Activated CD4-positive, CD25-positive, alpha-beta regulatory T cell treated with anti-CD3 and anti-CD28 coated beads, Interleukin-2, amount 50 U/mL, for 16 hours (primary cell): ENCODE data around the gene FXR2.

Experiments
- DNase-seq: peaks from one replicate; pipeline ENCODE4 v3.0.0-alpha.2; 2020; ENCODE audit warnings: low read depth, low spot score

The FXR2 gene

GRCh38 chr17:7573324-7574080, 41.2 kb downstream of the FXR2 start:
- DNase-seq: peak; percentile 83

GRCh38 chr17:7572588-7573323, 41.9 kb downstream of the FXR2 start:
- peak; percentile 99 for DNase-seq

GRCh38 chr17:7572338-7572587, 42.4 kb downstream of the FXR2 start:
- no peak for DNase-seq

GRCh38 chr17:7570351-7570750, 44.3 kb downstream of the FXR2 start:
- no peak for DNase-seq

- no peak for DNase-seq
Measured at GRCh38 chr17:7569571-7569970, 45.1 kb downstream of the FXR2 start.

GRCh38 chr17:7563115-7563869, 51.4 kb downstream of the FXR2 start:
- DNase-seq: no peak

GRCh38 chr17:7562208-7562605, 52.5 kb downstream of the FXR2 start:
- no peak for DNase-seq

GRCh38 chr17:7561589-7562207, 53.0 kb downstream of the FXR2 start, which contains the start of gene SENP3:
TSS of gene SENP3 (plus strand) at chr17:7561919. CDS start at chr17:7563077, 1,158 bp downstream.
- peak; percentile 82 for DNase-seq

- DNase-seq: peak; percentile 68
Measured at GRCh38 chr17:7561028-7561575, 53.6 kb downstream of the FXR2 start.

- no peak for DNase-seq
Measured at GRCh38 chr17:7560172-7561027, 54.3 kb downstream of the FXR2 start.

- DNase-seq: no peak
Measured at GRCh38 chr17:7559320-7560171, 55.2 kb downstream of the FXR2 start.

- DNase-seq: no peak
Measured at GRCh38 chr17:7558544-7559319, 56.0 kb downstream of the FXR2 start, which contains the start of gene TNFSF13. TSS of gene TNFSF13 (plus strand) at chr17:7558750. CDS start at chr17:7559040, 290 bp downstream.

- DNase-seq: no peak
Measured at GRCh38 chr17:7557775-7558543, 56.7 kb downstream of the FXR2 start.

GRCh38 chr17:7557147-7557764, 57.4 kb downstream of the FXR2 start:
- no peak for DNase-seq

GRCh38 chr17:7556627-7557026, 58.1 kb downstream of the FXR2 start:
- no peak for DNase-seq

GRCh38 chr17:7555320-7555948, 59.3 kb downstream of the FXR2 start:
- no peak for DNase-seq

- no peak for DNase-seq
Measured at GRCh38 chr17:7553356-7553755, 61.3 kb downstream of the FXR2 start.
